ENCODE measurements around the gene NCF2.

DNA sequence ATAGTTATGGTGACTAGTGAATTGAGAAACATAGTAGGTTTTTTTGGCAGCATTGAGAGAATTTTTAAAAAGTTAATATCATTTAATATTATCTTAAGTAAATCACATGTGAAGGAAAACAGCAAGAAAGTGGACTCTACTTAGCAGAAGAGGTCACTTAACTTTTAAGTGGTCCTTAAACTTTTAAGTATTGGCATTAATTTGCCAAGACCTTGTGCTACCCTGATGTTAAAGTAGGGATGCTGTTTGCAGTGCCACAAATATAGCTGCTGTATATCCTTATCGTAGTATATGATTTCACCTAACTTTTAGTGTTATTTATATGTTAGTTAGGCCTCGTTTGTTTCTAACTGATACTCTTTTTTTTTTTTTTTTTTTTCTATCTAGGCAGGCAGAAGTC is 77.8 kb downstream of the NCF2 start:
- TF ChIP-seq, protein P1, sequence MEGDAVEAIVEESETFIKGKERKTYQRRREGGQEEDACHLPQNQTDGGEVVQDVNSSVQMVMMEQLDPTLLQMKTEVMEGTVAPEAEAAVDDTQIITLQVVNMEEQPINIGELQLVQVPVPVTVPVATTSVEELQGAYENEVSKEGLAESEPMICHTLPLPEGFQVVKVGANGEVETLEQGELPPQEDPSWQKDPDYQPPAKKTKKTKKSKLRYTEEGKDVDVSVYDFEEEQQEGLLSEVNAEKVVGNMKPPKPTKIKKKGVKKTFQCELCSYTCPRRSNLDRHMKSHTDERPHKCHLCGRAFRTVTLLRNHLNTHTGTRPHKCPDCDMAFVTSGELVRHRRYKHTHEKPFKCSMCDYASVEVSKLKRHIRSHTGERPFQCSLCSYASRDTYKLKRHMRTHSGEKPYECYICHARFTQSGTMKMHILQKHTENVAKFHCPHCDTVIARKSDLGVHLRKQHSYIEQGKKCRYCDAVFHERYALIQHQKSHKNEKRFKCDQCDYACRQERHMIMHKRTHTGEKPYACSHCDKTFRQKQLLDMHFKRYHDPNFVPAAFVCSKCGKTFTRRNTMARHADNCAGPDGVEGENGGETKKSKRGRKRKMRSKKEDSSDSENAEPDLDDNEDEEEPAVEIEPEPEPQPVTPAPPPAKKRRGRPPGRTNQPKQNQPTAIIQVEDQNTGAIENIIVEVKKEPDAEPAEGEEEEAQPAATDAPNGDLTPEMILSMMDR (IDR thresholded peaks at IDR 0.05): no peak
- TF ChIP-seq POLR2A (IDR thresholded peaks at IDR 0.05): no peak
